PC-9 (cell line): Measurements from ENCODE around the gene WDR77. TPM values are rescaled to one million over a fixed set of nuclear protein-coding genes. Genes with fewer than 3 reads are reported as not detected.

Source experiments
- BruUV-seq: library from RNA; stranded (reverse); fragments of 400-500 nt; replicated peaks from 2 replicates; lab custom pipeline; 2021; lab: Mats Ljungman, UMichigan
- CTCF ChIA-PET: fragments of 300-600 bp; sonication (Branson Sonifier 250); formaldehyde crosslinking; loops from one replicate; lab custom pipeline; 2022; ENCODE audit warnings: antibody characterized with exemption; lab: Charles Lee
- POLR2A ChIA-PET: fragments of 300-600 bp; sonication (Branson Sonifier 250); formaldehyde crosslinking; loops from one replicate; lab custom pipeline; 2022; ENCODE audit warnings: antibody characterized with exemption; ENCODE audit not compliant: unreplicated experiment; lab: Charles Lee
- DNase-seq, 2 experiments: peaks; one replicate each; pipeline versions ENCODE4 v3.0.0 to v3.0.0-alpha.2; 2015 to 2022; ENCODE audit warnings: mixed read lengths in 1 of 2
- H2AFZ ChIP-seq: fragments of 200-600 bp; sonication (generic); 2 replicates; pipeline ENCODE4 v1.8.1; 2017; ENCODE audit warnings: antibody characterized with exemption
- H3F3A ChIP-seq: fragments of 200-600 bp; sonication (generic); 2 replicates; pipeline ENCODE4 v1.8.1; 2017; ENCODE audit warnings: antibody characterized with exemption, mild to moderate bottlenecking, low read depth; ENCODE audit not compliant: insufficient read depth
- H3K27ac ChIP-seq: fragments of 200-600 bp; sonication (generic); 2 replicates; pipeline ENCODE4 v1.6.1; 2016; ENCODE audit warnings: mixed run types
- H3K27me3 ChIP-seq: fragments of 200-600 bp; sonication (generic); 2 replicates; pipeline ENCODE4 v1.6.1; 2016; ENCODE audit warnings: low read depth, mixed run types; ENCODE audit not compliant: insufficient read depth
- H3K36me3 ChIP-seq: fragments of 200-600 bp; sonication (generic); 2 replicates; pipeline ENCODE4 v1.6.1; 2016; ENCODE audit warnings: low read depth, mixed run types
- H3K4me1 ChIP-seq: fragments of 200-600 bp; sonication (generic); replicated peaks from 2 replicates; pipeline ENCODE4 v1.6.1; 2016; ENCODE audit warnings: mixed run types; ENCODE audit not compliant: insufficient read depth
- H3K4me2 ChIP-seq: fragments of 200-600 bp; sonication (generic); 2 replicates; pipeline ENCODE4 v1.6.1; 2017; ENCODE audit warnings: mixed run types
- H3K4me3 ChIP-seq: fragments of 200-600 bp; sonication (generic); 2 replicates; pipeline ENCODE4 v1.6.1; 2016; ENCODE audit warnings: mixed run types
- H3K79me2 ChIP-seq: fragments of 200-600 bp; sonication (generic); 2 replicates; pipeline ENCODE4 v1.6.1; 2017; ENCODE audit warnings: low read depth, mixed run types
- H3K9me2 ChIP-seq: fragments of 200-600 bp; sonication (generic); 2 replicates; pipeline ENCODE4 v1.8.1; 2017; ENCODE audit warnings: mild to moderate bottlenecking; ENCODE audit not compliant: insufficient read depth
- H3K9me3 ChIP-seq: fragments of 200-600 bp; sonication (generic); 2 replicates; pipeline ENCODE4 v1.8.1; 2016; ENCODE audit warnings: low read depth; ENCODE audit not compliant: insufficient read depth
- H4K20me1 ChIP-seq: fragments of 200-600 bp; sonication (generic); 2 replicates; pipeline ENCODE4 v1.8.1; 2017; ENCODE audit not compliant: insufficient read depth
- EZH2 ChIP-seq: fragments of 200-600 bp; sonication (generic); IDR thresholded peaks from 2 replicates; pipeline ENCODE4 v1.8.0; 2017; ENCODE audit warnings: antibody characterized with exemption, low read depth
- intact Hi-C: fragments of 100-400 bp; cut with micrococcal nuclease; formaldehyde crosslinking; loops from one replicate; pipeline ENCODE4 v1.10.0; 2022; ENCODE audit not compliant: unreplicated experiment
- total RNA-seq: library from RNA; stranded (reverse); gene quantifications from 2 replicates; pipeline ENCODE4 v1.2.3, GENCODE V29; 2021
- TF ChIP-seq, protein P1 (sequence below): fragments of 200-600 bp; sonication (generic); conservative IDR thresholded peaks from 2 replicates; pipeline ENCODE4 v1.6.1; 2017; ENCODE audit warnings: mixed run types, antibody characterized with exemption, mild to moderate bottlenecking, moderate library complexity

Gene WDR77
- total RNA-seq, 1 experiment from 2014 or later, result 23.7 TPM

DNA sequence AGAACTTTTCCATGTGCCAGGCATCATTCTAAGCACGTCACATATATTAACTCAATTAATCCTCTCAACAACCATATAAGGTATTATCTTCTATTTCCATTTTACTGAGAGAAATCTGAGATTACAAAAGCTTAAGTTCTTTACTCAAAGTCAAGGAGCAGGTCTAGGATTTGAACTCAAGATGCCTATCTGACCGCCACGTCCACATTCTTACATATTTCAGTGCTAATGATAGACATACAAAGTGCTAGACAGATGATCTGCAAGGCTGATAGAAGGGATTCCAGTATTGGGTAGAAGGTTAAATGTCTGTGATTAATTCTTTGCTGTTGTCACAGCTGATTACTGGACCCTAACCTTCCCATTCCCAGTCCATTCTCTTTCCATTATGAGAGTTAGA lies 4.7 kb upstream of the WDR77 start:
- Histone ChIP-seq H3K27ac (no peak overlapping the region), H3K79me2 (peaks cover 61% of the 10 kb centered on the region), H4K20me1 (peaks cover 19% of the 10 kb centered on the region; the same call in 1 of the 2 replicates), H3K27me3 (no peaks in the 10 kb centered on the region), H3K4me1 (peaks cover 15% of the 10 kb centered on the region), H3K9me3 (no peaks in the 10 kb centered on the region), H3K9me2 (no peaks in the 10 kb centered on the region), H3K4me3 (no peak overlapping the region), H2AFZ (no peak overlapping the region), H3K4me2 (no peak overlapping the region), H3F3A (no peaks in the 10 kb centered on the region), H3K36me3 (peaks cover 54% of the 10 kb centered on the region)
- CTCF ChIA-PET, result no interaction called here
- BruUV-seq, result no TSS peak
- POLR2A ChIA-PET, result interaction anchor here (0.6 to 0.9 kb wide), 2 partner anchors 12 to 80 kb away, joined by 4 read pairs; no protein-coding TSS in a partner anchor
- no peak for TF ChIP-seq EZH2
- TF ChIP-seq, protein P1, sequence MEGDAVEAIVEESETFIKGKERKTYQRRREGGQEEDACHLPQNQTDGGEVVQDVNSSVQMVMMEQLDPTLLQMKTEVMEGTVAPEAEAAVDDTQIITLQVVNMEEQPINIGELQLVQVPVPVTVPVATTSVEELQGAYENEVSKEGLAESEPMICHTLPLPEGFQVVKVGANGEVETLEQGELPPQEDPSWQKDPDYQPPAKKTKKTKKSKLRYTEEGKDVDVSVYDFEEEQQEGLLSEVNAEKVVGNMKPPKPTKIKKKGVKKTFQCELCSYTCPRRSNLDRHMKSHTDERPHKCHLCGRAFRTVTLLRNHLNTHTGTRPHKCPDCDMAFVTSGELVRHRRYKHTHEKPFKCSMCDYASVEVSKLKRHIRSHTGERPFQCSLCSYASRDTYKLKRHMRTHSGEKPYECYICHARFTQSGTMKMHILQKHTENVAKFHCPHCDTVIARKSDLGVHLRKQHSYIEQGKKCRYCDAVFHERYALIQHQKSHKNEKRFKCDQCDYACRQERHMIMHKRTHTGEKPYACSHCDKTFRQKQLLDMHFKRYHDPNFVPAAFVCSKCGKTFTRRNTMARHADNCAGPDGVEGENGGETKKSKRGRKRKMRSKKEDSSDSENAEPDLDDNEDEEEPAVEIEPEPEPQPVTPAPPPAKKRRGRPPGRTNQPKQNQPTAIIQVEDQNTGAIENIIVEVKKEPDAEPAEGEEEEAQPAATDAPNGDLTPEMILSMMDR, result no peak
- intact Hi-C loops, result no loop called here
- DNase-seq, result no peak

GRCh38 chr1:111452581-111452980 lies 3.5 kb upstream of the WDR77 start:
- no peak overlapping the region for H3K4me3 ChIP-seq
- no peaks in the 10 kb centered on the region for H3K27me3 ChIP-seq
- CTCF ChIA-PET, result no interaction called here
- no TSS peak for BruUV-seq
- H3K4me1 ChIP-seq, result peaks cover 20% of the 10 kb centered on the region
- H3F3A ChIP-seq, result no peaks in the 10 kb centered on the region
- H2AFZ ChIP-seq, result no peak overlapping the region
- TF ChIP-seq, protein P1, result no peak
- TF ChIP-seq EZH2, result no peak
- no peak for DNase-seq
- peaks cover 8% of the 10 kb centered on the region; the same call in 1 of the 2 replicates for H4K20me1 ChIP-seq
- H3K79me2 ChIP-seq, result peaks cover 73% of the 10 kb centered on the region
- POLR2A ChIA-PET, result interaction anchor here (0.7 kb wide), 1 partner anchor 30 kb away, joined by 15 read pairs; no protein-coding TSS in a partner anchor
- no peaks in the 10 kb centered on the region for H3K9me2 ChIP-seq
- peaks cover 46% of the 10 kb centered on the region for H3K36me3 ChIP-seq
- intact Hi-C loops, result no loop called here
- no peak overlapping the region for H3K27ac ChIP-seq
- no peaks in the 10 kb centered on the region for H3K9me3 ChIP-seq
- H3K4me2 ChIP-seq, result no peak overlapping the region

DNA sequence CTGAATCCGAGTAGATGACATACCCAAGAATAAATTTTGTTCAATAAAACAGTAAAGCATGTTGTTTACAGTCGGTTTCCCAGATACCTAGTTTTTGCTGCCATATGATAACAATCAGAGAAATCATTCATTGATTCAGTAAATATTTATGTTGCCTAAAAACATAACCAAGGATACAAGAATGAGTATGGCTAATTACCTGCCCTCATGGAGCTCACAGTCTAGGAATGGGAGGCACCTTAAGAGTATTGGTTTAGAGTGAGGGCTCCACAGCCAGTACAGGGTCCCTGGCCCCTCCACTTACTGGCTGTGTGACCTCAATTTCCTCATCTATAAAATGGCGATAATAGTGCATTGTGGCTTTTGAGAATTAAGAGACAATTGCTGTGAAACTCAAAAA lies 1.1 kb upstream of the WDR77 start:
- BruUV-seq, result no TSS peak
- TF ChIP-seq EZH2, result no peak
- TF ChIP-seq, protein P1, result no peak
- Histone ChIP-seq H2AFZ (peak overlapping the region; percentile 94; the same call in 1 of the 2 replicates), H4K20me1 (peaks cover 6% of the 10 kb centered on the region; the same call in 1 of the 2 replicates), H3K9me3 (no peaks in the 10 kb centered on the region), H3K79me2 (peaks cover 94% of the 10 kb centered on the region), H3K4me3 (peak overlapping the region; percentile 85), H3K27me3 (no peaks in the 10 kb centered on the region), H3K4me1 (peaks cover 23% of the 10 kb centered on the region), H3K4me2 (peak overlapping the region; percentile 79), H3K27ac (peak overlapping the region; percentile 69; the same call in 1 of the 2 replicates), H3F3A (no peaks in the 10 kb centered on the region), H3K36me3 (peaks cover 52% of the 10 kb centered on the region), H3K9me2 (no peaks in the 10 kb centered on the region)
- no peak for DNase-seq
- ChIA-PET POLR2A (no interaction called here), CTCF (interaction anchor here (0.5 kb wide), 1 partner anchor 86 kb away, joined by 3 read pairs; no protein-coding TSS in a partner anchor)
- intact Hi-C loops, result no loop called here
